Panc1 (cell line): ENCODE measurements around the gene THAP11.

Experiments
- POLR2AphosphoS5 ChIP-seq: IDR thresholded peaks from 2 replicates; pipeline ENCODE4 v1.6.1; 2012; ENCODE audit warnings: mild to moderate bottlenecking, low read depth, low read length, moderate library complexity
- REST ChIP-seq, 2 experiments: IDR thresholded peaks; 2 replicates each; pipeline ENCODE4 v1.6.1; 2011 to 2012; ENCODE audit warnings: low read depth in 2 of 2, control low read depth in 1 of 2, low read length in 1 of 2, mild to moderate bottlenecking in 1 of 2, moderate library complexity in 1 of 2; ENCODE audit not compliant: insufficient read depth in 1 of 2
- SIN3A ChIP-seq: IDR thresholded peaks from 2 replicates; pipeline ENCODE4 v1.6.1; 2012; ENCODE audit warnings: low read depth, mild to moderate bottlenecking, low read length, moderate library complexity, borderline replicate concordance; ENCODE audit not compliant: insufficient read depth
- TCF7L2 ChIP-seq: IDR thresholded peaks from 2 replicates; pipeline ENCODE4 v1.6.1; 2011; ENCODE audit warnings: mild to moderate bottlenecking, low read depth, low read length, inconsistent platforms
- TF ChIP-seq, protein P1 (sequence below): fragments of 450-650 bp; IDR thresholded peaks from 2 replicates; pipeline ENCODE4 v1.5.1; 2017; ENCODE audit warnings: mild to moderate bottlenecking

DNA sequence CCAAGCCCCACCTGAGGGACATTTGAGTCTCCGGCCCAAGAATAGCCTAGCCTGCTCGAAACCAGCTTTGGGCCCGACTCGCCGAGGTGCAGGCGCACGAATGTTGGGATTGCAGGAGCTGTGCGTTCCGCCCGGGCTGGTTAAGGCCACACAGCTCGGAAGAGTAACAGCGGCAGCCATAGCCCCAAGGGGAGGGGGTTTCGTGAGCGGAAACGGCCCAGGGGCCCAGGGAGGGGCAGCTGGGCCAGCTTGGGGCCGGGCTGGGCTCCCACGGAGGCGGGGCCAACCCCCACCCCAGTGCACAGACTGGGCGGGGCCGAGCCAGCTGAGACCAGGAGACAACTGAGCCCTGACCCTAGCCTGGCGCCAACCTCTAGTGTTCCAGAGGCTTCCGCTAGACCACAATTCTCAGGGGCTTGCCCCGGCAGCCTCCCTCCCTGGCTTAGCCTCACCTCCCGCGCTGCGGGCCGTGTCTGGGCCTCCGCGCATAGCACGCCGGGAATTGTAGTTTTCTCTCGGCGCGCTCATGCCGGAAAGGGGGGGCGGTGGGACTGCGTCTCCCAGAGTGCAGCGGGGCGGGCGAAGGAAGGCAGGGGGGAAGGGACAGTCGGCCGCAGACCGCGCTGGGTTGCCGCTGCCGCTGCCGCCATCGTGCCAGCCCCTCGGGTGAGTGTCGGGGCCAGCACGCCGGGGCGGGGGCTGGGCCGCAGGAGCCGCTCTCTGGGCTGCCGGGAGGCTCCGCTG lies 4.4 kb downstream of the THAP11 start, which contains the start of gene NUTF2:
- TF ChIP-seq, protein P1, sequence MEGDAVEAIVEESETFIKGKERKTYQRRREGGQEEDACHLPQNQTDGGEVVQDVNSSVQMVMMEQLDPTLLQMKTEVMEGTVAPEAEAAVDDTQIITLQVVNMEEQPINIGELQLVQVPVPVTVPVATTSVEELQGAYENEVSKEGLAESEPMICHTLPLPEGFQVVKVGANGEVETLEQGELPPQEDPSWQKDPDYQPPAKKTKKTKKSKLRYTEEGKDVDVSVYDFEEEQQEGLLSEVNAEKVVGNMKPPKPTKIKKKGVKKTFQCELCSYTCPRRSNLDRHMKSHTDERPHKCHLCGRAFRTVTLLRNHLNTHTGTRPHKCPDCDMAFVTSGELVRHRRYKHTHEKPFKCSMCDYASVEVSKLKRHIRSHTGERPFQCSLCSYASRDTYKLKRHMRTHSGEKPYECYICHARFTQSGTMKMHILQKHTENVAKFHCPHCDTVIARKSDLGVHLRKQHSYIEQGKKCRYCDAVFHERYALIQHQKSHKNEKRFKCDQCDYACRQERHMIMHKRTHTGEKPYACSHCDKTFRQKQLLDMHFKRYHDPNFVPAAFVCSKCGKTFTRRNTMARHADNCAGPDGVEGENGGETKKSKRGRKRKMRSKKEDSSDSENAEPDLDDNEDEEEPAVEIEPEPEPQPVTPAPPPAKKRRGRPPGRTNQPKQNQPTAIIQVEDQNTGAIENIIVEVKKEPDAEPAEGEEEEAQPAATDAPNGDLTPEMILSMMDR, result no peak
- TF ChIP-seq SIN3A (no peak; the same call in 1 of the 2 replicates), POLR2AphosphoS5 (0 out of 2 replicates have a peak, but pooled peaks have one; percentile 54), REST (IDR thresholded peaks at IDR 0.05; ENCODE audit: insufficient read depth in 1 of 2, low read depth in 2 of 2, low read length in 1 of 2) (no peak), TCF7L2 (no peak)
